ENCODE results near the gene MON2.

DNA sequence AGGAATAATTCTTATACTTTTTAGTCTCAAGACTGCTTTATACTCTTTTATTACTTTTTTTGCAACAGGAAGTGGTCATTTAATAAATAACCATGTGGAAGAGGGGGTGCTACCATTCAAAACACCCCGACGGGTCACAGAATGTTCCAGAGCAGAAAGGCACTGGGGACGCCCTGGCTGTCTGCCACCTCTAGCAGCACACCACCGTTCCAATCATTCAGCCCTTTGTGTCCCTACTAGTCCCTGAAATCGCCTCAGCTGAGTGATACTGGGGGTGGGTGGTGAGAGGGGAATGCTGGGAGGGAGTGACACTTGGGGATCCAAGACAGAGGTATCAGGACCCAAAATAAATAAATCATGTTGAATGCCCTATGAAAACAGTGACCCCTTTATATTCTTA, 52.4 kb downstream of the MON2 start:
- no peak for TF ChIP-seq CTCF (conservative IDR thresholded peaks at IDR 0.05 in 1 of 2, IDR thresholded peaks at IDR 0.05 in 1 of 2; ENCODE audit: extremely low read depth in 1 of 2, insufficient read depth in 1 of 2, low read depth in 1 of 2, low read length in 2 of 2)
- TF ChIP-seq EZH2 (IDR thresholded peaks at IDR 0.05; ENCODE audit: borderline replicate concordance, low read length), result no peak
